ENCODE data around the gene SFT2D3. TPM values are rescaled to one million over a fixed set of nuclear protein-coding genes. Genes with fewer than 3 reads are reported as not detected.

Gene SFT2D3
- total and polyA plus RNA-seq, 4 donors = 2.4 to 4.9 (median 4.7) TPM; not detected in 1

DNA sequence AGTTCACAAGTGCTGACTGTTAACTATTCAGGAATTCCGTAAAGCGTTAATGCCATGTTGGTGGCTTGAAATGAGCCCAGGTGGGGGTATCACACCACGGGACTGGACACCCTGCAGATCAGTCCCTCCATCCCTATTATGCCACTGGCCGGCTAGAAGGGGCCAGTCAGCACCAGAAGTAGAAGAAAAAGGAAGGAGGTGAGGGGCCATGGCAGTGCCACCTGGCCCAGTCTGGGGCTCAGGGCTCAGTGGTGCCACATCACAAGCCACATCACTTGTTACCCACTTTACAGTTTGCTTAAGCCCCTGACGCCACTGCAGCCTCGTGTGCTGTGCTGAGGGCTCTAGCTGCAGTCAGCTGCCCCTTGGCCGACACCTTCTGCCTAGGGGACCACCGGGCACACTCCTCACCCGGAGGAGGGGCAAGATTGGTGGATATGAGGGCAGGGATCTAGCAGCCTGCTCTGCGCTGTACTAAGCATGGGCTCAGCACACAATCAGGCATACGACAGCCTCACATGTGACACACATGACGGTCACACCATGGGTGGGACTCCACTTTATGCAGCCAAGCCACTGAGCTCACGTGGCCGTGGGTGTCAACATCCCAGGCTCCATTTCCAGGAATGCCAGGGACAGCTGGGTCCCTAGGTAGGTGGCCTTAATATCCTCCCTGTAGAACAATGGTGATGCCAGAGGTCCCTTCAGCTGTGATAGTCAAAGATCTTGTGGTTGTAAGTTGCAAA is 29.6 kb upstream of the SFT2D3 start:
- Histone ChIP-seq H3K4me1 (ENCODE audit: control insufficient read depth in 4 of 4, insufficient read depth in 4 of 4, low read length in 3 of 4) (peaks cover 2 to 28% (median 15%) of the 10 kb centered on the region in 4 donors), H3K9me3 (ENCODE audit: control insufficient read depth in 4 of 4, low read length in 3 of 4) (no peaks in the 10 kb centered on the region), H3K4me3 (ENCODE audit: low read depth in 1 of 3, low read length in 3 of 3) (no peak overlapping the region), H3K27me3 (ENCODE audit: control insufficient read depth in 4 of 4, insufficient read depth in 4 of 4, low read length in 3 of 4) (no peaks in the 10 kb centered on the region), H3K9ac (ENCODE audit: low read depth in 1 of 2, low read length in 2 of 2) (no peak overlapping the region), H3K36me3 (ENCODE audit: control insufficient read depth in 4 of 4, insufficient read depth in 3 of 4, low read depth in 1 of 4, low read length in 3 of 4) (no peaks in the 10 kb centered on the region), H3K27ac (ENCODE audit: low read depth in 1 of 2, low read length in 2 of 2) (no peak overlapping the region)
- TF ChIP-seq RAD21 (IDR thresholded peaks at IDR 0.05) (no peak), HNF4G (IDR thresholded peaks at IDR 0.05) (no peak), NR2F2 (IDR thresholded peaks at IDR 0.05) (no peak), FOXA1 (IDR thresholded peaks at IDR 0.05) (no peak), FOXA2 (IDR thresholded peaks at IDR 0.05) (no peak), HNF4A (conservative IDR thresholded peaks at IDR 0.05) (no peak), JUND (IDR thresholded peaks at IDR 0.05) (no peak), SP1 (IDR thresholded peaks at IDR 0.05) (no peak)
- TF ChIP-seq, protein P1, sequence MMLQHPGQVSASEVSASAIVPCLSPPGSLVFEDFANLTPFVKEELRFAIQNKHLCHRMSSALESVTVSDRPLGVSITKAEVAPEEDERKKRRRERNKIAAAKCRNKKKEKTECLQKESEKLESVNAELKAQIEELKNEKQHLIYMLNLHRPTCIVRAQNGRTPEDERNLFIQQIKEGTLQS (IDR thresholded peaks at IDR 0.05) = no peak
- TF ChIP-seq, protein P2, sequence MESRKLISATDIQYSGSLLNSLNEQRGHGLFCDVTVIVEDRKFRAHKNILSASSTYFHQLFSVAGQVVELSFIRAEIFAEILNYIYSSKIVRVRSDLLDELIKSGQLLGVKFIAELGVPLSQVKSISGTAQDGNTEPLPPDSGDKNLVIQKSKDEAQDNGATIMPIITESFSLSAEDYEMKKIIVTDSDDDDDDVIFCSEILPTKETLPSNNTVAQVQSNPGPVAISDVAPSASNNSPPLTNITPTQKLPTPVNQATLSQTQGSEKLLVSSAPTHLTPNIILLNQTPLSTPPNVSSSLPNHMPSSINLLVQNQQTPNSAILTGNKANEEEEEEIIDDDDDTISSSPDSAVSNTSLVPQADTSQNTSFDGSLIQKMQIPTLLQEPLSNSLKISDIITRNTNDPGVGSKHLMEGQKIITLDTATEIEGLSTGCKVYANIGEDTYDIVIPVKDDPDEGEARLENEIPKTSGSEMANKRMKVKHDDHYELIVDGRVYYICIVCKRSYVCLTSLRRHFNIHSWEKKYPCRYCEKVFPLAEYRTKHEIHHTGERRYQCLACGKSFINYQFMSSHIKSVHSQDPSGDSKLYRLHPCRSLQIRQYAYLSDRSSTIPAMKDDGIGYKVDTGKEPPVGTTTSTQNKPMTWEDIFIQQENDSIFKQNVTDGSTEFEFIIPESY (IDR thresholded peaks at IDR 0.05) = no peak
- TF ChIP-seq, protein P3, sequence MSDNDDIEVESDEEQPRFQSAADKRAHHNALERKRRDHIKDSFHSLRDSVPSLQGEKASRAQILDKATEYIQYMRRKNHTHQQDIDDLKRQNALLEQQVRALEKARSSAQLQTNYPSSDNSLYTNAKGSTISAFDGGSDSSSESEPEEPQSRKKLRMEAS (IDR thresholded peaks at IDR 0.05) = no peak
- DNase-seq (ENCODE audit: low spot score) = no peak
- WGBS = 90% methylated on average over 14 of the region's 14 CpGs

DNA sequence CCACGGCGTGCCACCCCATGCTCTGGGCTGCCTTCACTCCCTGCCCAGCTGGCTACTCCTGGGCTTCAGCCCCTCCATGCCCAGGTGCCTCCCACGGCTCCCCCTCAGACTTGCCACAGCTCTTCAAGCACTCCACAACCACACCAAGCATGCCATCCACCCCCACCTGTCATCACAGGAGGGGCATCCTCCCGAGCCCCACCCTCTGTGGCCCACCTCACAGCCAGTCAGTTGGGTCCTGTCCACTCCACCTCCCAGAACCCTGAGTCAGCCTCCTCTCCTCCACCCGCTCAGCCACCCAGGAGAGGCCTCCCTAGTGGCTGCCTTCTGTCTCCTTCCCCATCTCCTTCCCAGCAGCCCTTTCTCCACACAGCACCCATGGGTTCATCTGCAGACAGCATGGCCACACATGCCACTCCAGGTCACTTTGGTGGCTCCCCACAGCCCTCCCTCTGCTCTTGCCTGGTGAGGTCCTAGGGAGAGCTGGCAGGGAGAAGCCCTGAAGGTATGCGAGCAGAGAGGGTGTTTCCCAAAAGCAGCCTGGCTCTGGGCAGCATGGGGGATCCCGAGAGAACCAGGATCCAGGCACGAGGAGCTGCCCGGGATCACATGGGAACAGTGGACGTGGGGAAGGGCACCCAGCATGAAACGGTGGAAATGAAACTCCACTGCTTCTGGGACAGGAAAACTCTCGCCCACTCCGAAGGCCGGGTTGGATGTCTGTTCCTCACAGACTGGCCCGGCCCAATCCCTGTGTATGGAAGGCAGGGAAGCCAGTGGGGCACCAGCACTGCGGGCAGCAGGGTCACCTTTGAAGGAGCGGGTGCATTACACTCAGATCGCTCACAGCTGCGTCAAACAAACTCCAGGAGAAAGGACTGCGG is 28.7 kb upstream of the SFT2D3 start:
- no peak for TF ChIP-seq SP1 (IDR thresholded peaks at IDR 0.05)
- TF ChIP-seq, protein P1 (IDR thresholded peaks at IDR 0.05) = no peak
- no peak for TF ChIP-seq HNF4G (IDR thresholded peaks at IDR 0.05)
- TF ChIP-seq, protein P3 (IDR thresholded peaks at IDR 0.05) = no peak
- WGBS = 79% methylated on average over 20 of the region's 20 CpGs
- no peaks in the 10 kb centered on the region for H3K9me3 ChIP-seq (ENCODE audit: control insufficient read depth in 4 of 4, low read length in 3 of 4)
- peaks cover 2 to 25% (median 15%) of the 10 kb centered on the region in 4 donors for H3K4me1 ChIP-seq (ENCODE audit: control insufficient read depth in 4 of 4, insufficient read depth in 4 of 4, low read length in 3 of 4)
- peak; percentile 32 for DNase-seq (ENCODE audit: low spot score)
- no peaks in the 10 kb centered on the region for H3K27me3 ChIP-seq (ENCODE audit: control insufficient read depth in 4 of 4, insufficient read depth in 4 of 4, low read length in 3 of 4)
- H3K4me3 ChIP-seq (ENCODE audit: low read depth in 1 of 3, low read length in 3 of 3) = no peak overlapping the region
- H3K9ac ChIP-seq (ENCODE audit: low read depth in 1 of 2, low read length in 2 of 2) = no peak overlapping the region
- H3K27ac ChIP-seq (ENCODE audit: low read depth in 1 of 2, low read length in 2 of 2) = peak overlapping the region in 1 of 2 donors; percentile 41
- no peaks in the 10 kb centered on the region for H3K36me3 ChIP-seq (ENCODE audit: control insufficient read depth in 4 of 4, insufficient read depth in 3 of 4, low read depth in 1 of 4, low read length in 3 of 4)
